Lung (tissue), 10 donors: ENCODE data around the gene SHLD2. TPM values are rescaled to one million over a fixed set of nuclear protein-coding genes. Genes with fewer than 3 reads are reported as not detected.
"Not testable (repeated sequence)": the region's sequence is repeated elsewhere in the genome, so short reads cannot be mapped to it uniquely, and the experiment has no call there.

Source experiments
- ATAC-seq: fragments of 200-7000 bp; cut with Tn5 transposase; one replicate; pipeline ENCODE4 v1.9.1; 2020; ENCODE audit warnings: moderate number of reproducible peaks; ENCODE audit not compliant: insufficient read depth, low FRiP score
- DNase-seq, 3 donors: peaks; one replicate each; pipeline ENCODE4 v3.0.0-alpha.2; 2013 to 2017
- H3K27ac ChIP-seq, 2 donors: one replicate each; pipeline ENCODE4 v1.5.1; 2013; ENCODE audit warnings: mild to moderate bottlenecking in 2 of 2, moderate library complexity in 2 of 2, control low read depth in 1 of 2, inconsistent platforms in 1 of 2, low read depth in 1 of 2, low read length in 1 of 2
- H3K27me3 ChIP-seq, 3 donors: one replicate each; pipeline ENCODE4 v1.5.1; 2013; ENCODE audit warnings: low read length in 2 of 3; ENCODE audit not compliant: control insufficient read depth in 3 of 3, insufficient read depth in 3 of 3
- H3K36me3 ChIP-seq, 4 donors: one replicate each; pipeline ENCODE4 v1.5.1; 2013; ENCODE audit warnings: low read length in 4 of 4, mild to moderate bottlenecking in 1 of 4, moderate library complexity in 1 of 4; ENCODE audit not compliant: control insufficient read depth in 4 of 4, insufficient read depth in 4 of 4
- H3K4me1 ChIP-seq, 5 donors: one replicate each; pipeline ENCODE4 v1.5.1; 2013; ENCODE audit warnings: low read length in 5 of 5, mild to moderate bottlenecking in 2 of 5, moderate library complexity in 1 of 5; ENCODE audit not compliant: control insufficient read depth in 5 of 5, insufficient read depth in 5 of 5
- H3K4me3 ChIP-seq: one replicate; pipeline ENCODE4 v1.5.1; 2013; ENCODE audit warnings: mild to moderate bottlenecking, control low read depth, moderate library complexity
- H3K9ac ChIP-seq, 2 donors: one replicate each; pipeline ENCODE4 v1.5.1; 2013; ENCODE audit warnings: low read length in 2 of 2, control low read depth in 1 of 2; ENCODE audit not compliant: insufficient read depth in 1 of 2
- H3K9me3 ChIP-seq, 4 donors: one replicate each; pipeline ENCODE4 v1.5.1; 2013; ENCODE audit warnings: low read length in 3 of 4, mild to moderate bottlenecking in 1 of 4, moderate library complexity in 1 of 4; ENCODE audit not compliant: control insufficient read depth in 4 of 4, insufficient read depth in 3 of 4
- WGBS, 2 donors: extraction: QIAGEN DNeasy Blood & Tissue Kit; methylation state at CpG; one replicate each; pipeline ENCODE4 v1.1.7; 2013; 5-methylcytosine and 5-hydroxymethylcytosine counted together
- polyA plus RNA-seq, 2 donors: library from polyadenylated mRNA; stranded (reverse); fragments of 200-250 nt; gene quantifications; one replicate each; pipeline ENCODE4 v1.2.1, GENCODE V29; 2013
- total RNA-seq, 2 donors: library from RNA; depleted of rRNA in 1 of 2; stranded (reverse); fragments of >200 nt in 1 of 2; gene quantifications; one replicate each; pipeline ENCODE4 v1.2.1, GENCODE V29; 2014 to 2021
- donor health status: Bipolar disorder and iron deficiency.
- donor health status: healthy.
- donor health status: DM: yes; HTN: yes; CAD: no.

SHLD2 gene
- total and polyA plus RNA-seq, 4 donors: 12.8 to 34.5 (median 21.1) TPM

DNA sequence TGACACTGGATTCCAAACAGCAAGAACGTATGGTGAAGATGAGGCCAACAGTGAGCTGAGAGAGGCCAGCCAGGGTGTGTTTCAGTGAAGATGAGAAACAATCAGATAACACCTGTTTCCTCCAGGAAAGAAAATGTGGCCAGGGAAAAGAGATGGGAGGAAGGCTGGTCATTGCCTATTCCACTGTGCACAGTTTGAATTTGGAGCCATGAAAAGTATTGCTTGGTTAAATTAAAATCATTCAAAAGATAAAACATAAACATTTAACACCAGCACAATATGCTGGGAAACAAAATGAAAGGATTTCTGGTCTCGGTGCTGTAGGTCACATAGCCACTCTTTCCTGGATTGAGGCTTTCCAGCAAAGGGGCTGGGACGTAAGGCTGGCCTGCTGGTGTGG lies 130.1 kb downstream of the SHLD2 start, which contains the start of gene NUTM2A:
Gene NUTM2A (plus strand): TSS at position 301 of the 400 bp plus-strand sequence. CDS start 383 bp downstream, outside the sequence.
- ATAC-seq, H3K9me3 ChIP-seq, H3K9ac ChIP-seq, DNase-seq, H3K27ac ChIP-seq, H3K4me1 ChIP-seq, H3K27me3 ChIP-seq, H3K4me3 ChIP-seq, H3K36me3 ChIP-seq: not testable (repeated sequence)
- WGBS, 2 donors: no CpG with 5 or more reads among the region's 3 CpGs

- not testable (repeated sequence) for H3K27me3 ChIP-seq, H3K27ac ChIP-seq, H3K4me3 ChIP-seq, H3K4me1 ChIP-seq, H3K36me3 ChIP-seq, H3K9me3 ChIP-seq, H3K9ac ChIP-seq, ATAC-seq, DNase-seq
- WGBS, 2 donors: 63 to 86% methylated on average over 7 to 9 of the region's 20 CpGs
Observed at GRCh38 chr10:87228247-87228646, 133.2 kb downstream of the SHLD2 start.

GRCh38 chr10:87229211-87229610 lies 134.2 kb downstream of the SHLD2 start:
- not testable (repeated sequence) for H3K4me1 ChIP-seq, H3K9ac ChIP-seq, H3K27me3 ChIP-seq, H3K36me3 ChIP-seq, H3K27ac ChIP-seq, ATAC-seq, DNase-seq, H3K9me3 ChIP-seq, H3K4me3 ChIP-seq
- WGBS, 2 donors: 95 to 99% methylated on average over 9 of the region's 9 CpGs

GRCh38 chr10:87234854-87235253 lies 139.8 kb downstream of the SHLD2 start:
- not testable (repeated sequence) for H3K9me3 ChIP-seq, H3K4me1 ChIP-seq, H3K9ac ChIP-seq, H3K4me3 ChIP-seq, H3K27ac ChIP-seq, ATAC-seq, H3K27me3 ChIP-seq, DNase-seq, H3K36me3 ChIP-seq
- 71 to 100% methylated on average over 1 to 5 of the region's 7 CpGs for WGBS, 2 donors

DNA sequence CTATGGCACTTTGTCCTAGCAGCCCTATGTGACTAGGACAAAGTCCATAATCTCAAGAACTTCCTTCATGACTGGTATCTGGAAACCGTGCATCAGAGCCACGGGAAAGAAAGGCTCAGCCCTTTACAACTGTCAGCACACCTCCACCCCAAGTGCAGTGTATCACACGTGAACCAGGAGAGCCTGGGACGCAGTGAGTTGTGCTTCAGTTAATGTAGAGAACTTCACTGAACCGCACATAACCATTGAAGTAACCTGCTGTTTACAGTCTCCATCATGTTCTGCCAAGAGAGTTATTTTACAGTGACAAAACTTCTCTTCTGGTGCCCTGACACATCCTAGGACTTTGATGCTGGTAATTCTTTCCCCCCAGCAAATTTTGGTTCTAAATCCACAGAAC lies 142.2 kb downstream of the SHLD2 start:
- not testable (repeated sequence) for H3K27ac ChIP-seq, ATAC-seq, H3K4me1 ChIP-seq, H3K27me3 ChIP-seq, H3K9me3 ChIP-seq, H3K9ac ChIP-seq, DNase-seq, H3K4me3 ChIP-seq, H3K36me3 ChIP-seq
- 99 to 100% methylated on average over 3 of the region's 5 CpGs for WGBS, 2 donors

- H3K27me3 ChIP-seq, H3K9me3 ChIP-seq, DNase-seq, H3K4me1 ChIP-seq, H3K9ac ChIP-seq, H3K27ac ChIP-seq, ATAC-seq, H3K4me3 ChIP-seq, H3K36me3 ChIP-seq: not testable (repeated sequence)
- WGBS, 2 donors: 76 to 78% methylated on average over 2 of the region's 6 CpGs
Observed at GRCh38 chr10:87239346-87239808, 144.4 kb downstream of the SHLD2 start.

Other genes with a start within 250 kb of the SHLD2 start
- gene MMRN2, start 137.6 kb upstream of the SHLD2 start, total RNA-seq: 10 to 100 TPM; 42.3 to 55.3 TPM
- 10 to 100 TPM; 10.2 to 15.7 TPM for gene MMRN2, start 137.6 kb upstream of the SHLD2 start, polyA plus RNA-seq
- 10 to 100 TPM in 1 of 2 donors, 1 to 10 TPM in 1; 2.3 to 23.0 TPM for gene SNCG, start 136.6 kb upstream of the SHLD2 start, total RNA-seq
- gene SNCG, start 136.6 kb upstream of the SHLD2 start, polyA plus RNA-seq: 10 to 100 TPM in 1 of 2 donors, 1 to 10 TPM in 1; 5.5 to 32.8 TPM
- 100 to 1,000 TPM in 1 of 2 donors, 10 to 100 TPM in 1; 61.4 to 171 TPM for gene ADIRF, start 126.7 kb upstream of the SHLD2 start, total RNA-seq
- gene ADIRF, start 126.7 kb upstream of the SHLD2 start, polyA plus RNA-seq: 100 to 1,000 TPM; 469 to 597 TPM
- not detected for gene FAM25A, start 74.9 kb upstream of the SHLD2 start, total RNA-seq
- under 1 TPM in 1 of 2 donors, not detected in 1; 0.45 TPM for gene FAM25A, start 74.9 kb upstream of the SHLD2 start, polyA plus RNA-seq
- gene GLUD1, start 363 bp upstream of the SHLD2 start, total RNA-seq: 100 to 1,000 TPM; 124 to 133 TPM
- 10 to 100 TPM; 52.7 to 69.0 TPM for gene GLUD1, start 363 bp upstream of the SHLD2 start, polyA plus RNA-seq
- gene NUTM2A, start 130.2 kb downstream of the SHLD2 start, total RNA-seq: 1 to 10 TPM; 1.5 to 1.8 TPM
- 1 to 10 TPM; 1.2 to 5.3 TPM for gene NUTM2A, start 130.2 kb downstream of the SHLD2 start, polyA plus RNA-seq